ENCODE results near the gene POLE.

The POLE gene

GRCh38 chr12:132687211-132688164, at the start of gene POLE, which contains the start of gene PXMP2:
TSS of gene POLE (minus strand) at chr12:132687342. CDS start at chr12:132687315, 27 bp downstream.
TSS of gene PXMP2 (plus strand) at chr12:132687587. CDS start at chr12:132687671, 84 bp downstream.
- peak; percentile 94 for DNase-seq (ENCODE audit: low read depth)

GRCh38 chr12:132736913-132737312, 49.8 kb upstream of the POLE start:
- no peak for DNase-seq (ENCODE audit: low read depth)

- DNase-seq (ENCODE audit: low read depth) = no peak
These were observed 49.2 kb upstream of the POLE start for GRCh38 chr12:132736378-132736777.

- DNase-seq (ENCODE audit: low read depth) = no peak
These were observed 48.4 kb upstream of the POLE start for GRCh38 chr12:132735496-132735895.

- no peak for DNase-seq (ENCODE audit: low read depth)
These were observed 47.1 kb upstream of the POLE start for GRCh38 chr12:132734206-132734605.

- DNase-seq (ENCODE audit: low read depth) = no peak
These were observed 44.4 kb upstream of the POLE start for GRCh38 chr12:132731574-132731973.

- no peak for DNase-seq (ENCODE audit: low read depth)
These were observed 43.2 kb upstream of the POLE start for GRCh38 chr12:132730353-132730752.

GRCh38 chr12:132729541-132730320, 42.6 kb upstream of the POLE start:
- DNase-seq (ENCODE audit: low read depth) = no peak

GRCh38 chr12:132728502-132728901, 41.4 kb upstream of the POLE start:
- DNase-seq (ENCODE audit: low read depth) = no peak

GRCh38 chr12:132727091-132727794, 40.1 kb upstream of the POLE start:
- DNase-seq (ENCODE audit: low read depth) = no peak

- DNase-seq (ENCODE audit: low read depth) = no peak
These were observed 39.2 kb upstream of the POLE start for GRCh38 chr12:132726386-132726785.

- DNase-seq (ENCODE audit: low read depth) = no peak
These were observed 37.5 kb upstream of the POLE start for GRCh38 chr12:132724506-132725241.

GRCh38 chr12:132723764-132724140, 36.6 kb upstream of the POLE start:
- no peak for DNase-seq (ENCODE audit: low read depth)

GRCh38 chr12:132723015-132723763, 36.0 kb upstream of the POLE start:
- DNase-seq (ENCODE audit: low read depth) = no peak

GRCh38 chr12:132720606-132721345, 33.6 kb upstream of the POLE start:
- DNase-seq (ENCODE audit: low read depth) = no peak

GRCh38 chr12:132719954-132720324, 32.8 kb upstream of the POLE start:
- DNase-seq (ENCODE audit: low read depth) = no peak

GRCh38 chr12:132719141-132719953, 32.2 kb upstream of the POLE start:
- DNase-seq (ENCODE audit: low read depth) = no peak

GRCh38 chr12:132718644-132719043, 31.5 kb upstream of the POLE start:
- DNase-seq (ENCODE audit: low read depth) = no peak
